G401.6 (cell line): ENCODE results near the gene MMP20.
"Not testable (repeated sequence)": the region's sequence is repeated elsewhere in the genome, so short reads cannot be mapped to it uniquely, and the experiment has no call there.

ENCODE experiments used
- FAIRE-seq: peaks from 2 replicates; lab custom pipeline; 2012; peaks lifted over from hg19 to GRCh38; lab: Jason Lieb, UNC

Gene MMP20

GRCh38 chr11:102625177-102625576, at the start of gene MMP20:
Gene MMP20 (minus strand): TSS chr11:102625332. CDS start chr11:102625319, 13 bp downstream.
- FAIRE-seq, result no peak

- FAIRE-seq, result no peak
Observed at GRCh38 chr11:102669664-102670063, 44.5 kb upstream of the MMP20 start.

GRCh38 chr11:102666331-102666957, 41.3 kb upstream of the MMP20 start:
- FAIRE-seq, result peak; percentile 96

GRCh38 chr11:102664001-102664752, 39.0 kb upstream of the MMP20 start:
- no peak for FAIRE-seq

- FAIRE-seq, result no peak
Observed at GRCh38 chr11:102662607-102663006, 37.5 kb upstream of the MMP20 start.

- FAIRE-seq, result no peak
Observed at GRCh38 chr11:102661040-102661439, 35.9 kb upstream of the MMP20 start.

GRCh38 chr11:102656528-102656927, 31.4 kb upstream of the MMP20 start:
- FAIRE-seq, result no peak

GRCh38 chr11:102655547-102655946, 30.4 kb upstream of the MMP20 start:
- FAIRE-seq, result no peak

GRCh38 chr11:102654761-102655160, 29.6 kb upstream of the MMP20 start:
- FAIRE-seq, result no peak

GRCh38 chr11:102653744-102654291, 28.7 kb upstream of the MMP20 start:
- FAIRE-seq, result no peak

- FAIRE-seq, result no peak
Observed at GRCh38 chr11:102647430-102647829, 22.3 kb upstream of the MMP20 start.

- no peak for FAIRE-seq
Observed at GRCh38 chr11:102643941-102644340, 18.8 kb upstream of the MMP20 start.

GRCh38 chr11:102640946-102641345, 15.8 kb upstream of the MMP20 start:
- FAIRE-seq, result no peak

- FAIRE-seq, result no peak
Observed at GRCh38 chr11:102639656-102640055, 14.5 kb upstream of the MMP20 start.

GRCh38 chr11:102637731-102638130, 12.6 kb upstream of the MMP20 start:
- no peak for FAIRE-seq

GRCh38 chr11:102633385-102634026, 8.4 kb upstream of the MMP20 start:
- FAIRE-seq, result no peak

GRCh38 chr11:102632026-102632425, 6.9 kb upstream of the MMP20 start:
- FAIRE-seq, result no peak

GRCh38 chr11:102630598-102631448, 5.7 kb upstream of the MMP20 start:
- FAIRE-seq, result no peak

GRCh38 chr11:102629908-102630307, 4.8 kb upstream of the MMP20 start:
- FAIRE-seq, result not testable (repeated sequence)

- FAIRE-seq, result no peak
Observed at GRCh38 chr11:102626676-102627075, 1.5 kb upstream of the MMP20 start.

GRCh38 chr11:102623998-102624397, 1.1 kb downstream of the MMP20 start:
- no peak for FAIRE-seq

- FAIRE-seq, result no peak
Observed at GRCh38 chr11:102623128-102623527, 2.0 kb downstream of the MMP20 start.
